Stomach (tissue), 4 donors: ENCODE results near the gene RNU5B-1.

Experiments
- POLR2A ChIP-seq, 4 donors: fragments of 450-650 bp; IDR thresholded peaks; one replicate each; pipeline ENCODE4 v1.6.1; 2016; ENCODE audit warnings: antibody characterized with exemption in 4 of 4, control low read depth in 2 of 4, mild to moderate bottlenecking in 1 of 4, moderate library complexity in 1 of 4
- POLR2AphosphoS5 ChIP-seq, 3 donors: sonication (generic); formaldehyde crosslinking; IDR thresholded peaks; one replicate each; pipeline ENCODE4 v1.6.1; 2016; ENCODE audit warnings: antibody characterized with exemption in 3 of 3
- TF ChIP-seq, protein P1 (sequence below), 7 experiments: fragments of 450-650 bp in 4 of 7; fragments of 200-600 bp in 3 of 7; sonication (generic) in 3 of 7; IDR thresholded peaks; one replicate each; pipeline ENCODE4 v1.5.1; 2016 to 2019; ENCODE audit warnings: antibody characterized with exemption in 7 of 7, control low read depth in 2 of 7, mild to moderate bottlenecking in 1 of 7

GRCh38 chr15:65349338-65349737, 44.9 kb downstream of the RNU5B-1 start:
- TF ChIP-seq, protein P1, sequence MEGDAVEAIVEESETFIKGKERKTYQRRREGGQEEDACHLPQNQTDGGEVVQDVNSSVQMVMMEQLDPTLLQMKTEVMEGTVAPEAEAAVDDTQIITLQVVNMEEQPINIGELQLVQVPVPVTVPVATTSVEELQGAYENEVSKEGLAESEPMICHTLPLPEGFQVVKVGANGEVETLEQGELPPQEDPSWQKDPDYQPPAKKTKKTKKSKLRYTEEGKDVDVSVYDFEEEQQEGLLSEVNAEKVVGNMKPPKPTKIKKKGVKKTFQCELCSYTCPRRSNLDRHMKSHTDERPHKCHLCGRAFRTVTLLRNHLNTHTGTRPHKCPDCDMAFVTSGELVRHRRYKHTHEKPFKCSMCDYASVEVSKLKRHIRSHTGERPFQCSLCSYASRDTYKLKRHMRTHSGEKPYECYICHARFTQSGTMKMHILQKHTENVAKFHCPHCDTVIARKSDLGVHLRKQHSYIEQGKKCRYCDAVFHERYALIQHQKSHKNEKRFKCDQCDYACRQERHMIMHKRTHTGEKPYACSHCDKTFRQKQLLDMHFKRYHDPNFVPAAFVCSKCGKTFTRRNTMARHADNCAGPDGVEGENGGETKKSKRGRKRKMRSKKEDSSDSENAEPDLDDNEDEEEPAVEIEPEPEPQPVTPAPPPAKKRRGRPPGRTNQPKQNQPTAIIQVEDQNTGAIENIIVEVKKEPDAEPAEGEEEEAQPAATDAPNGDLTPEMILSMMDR (IDR thresholded peaks at IDR 0.05) = no peak
- no peak for TF ChIP-seq POLR2A (IDR thresholded peaks at IDR 0.05)
- TF ChIP-seq POLR2AphosphoS5 (IDR thresholded peaks at IDR 0.05) = no peak
